GM23338 (cell line): ENCODE results near the gene BROX. TPM values are rescaled to one million over a fixed set of nuclear protein-coding genes. Genes with fewer than 3 reads are reported as not detected.

ENCODE experiments used
- ATAC-seq: fragments of 200-7000 bp; cut with Tn5 transposase; 3 replicates; pipeline ENCODE4 v1.9.1; 2020
- DNase-seq: peaks from one replicate; pipeline ENCODE4 v3.0.0-alpha.2; 2015; ENCODE audit warnings: low spot score
- H2AFZ ChIP-seq: fragments of 200-600 bp; sonication (generic); 2 replicates; pipeline ENCODE4 v1.8.0; 2016; ENCODE audit warnings: antibody characterized with exemption, mild to moderate bottlenecking, moderate library complexity
- H3F3A ChIP-seq: fragments of 200-600 bp; sonication (generic); replicated peaks from 2 replicates; pipeline ENCODE4 v1.8.0; 2017; ENCODE audit warnings: antibody characterized with exemption, mixed run types, low read depth
- H3K27ac ChIP-seq: fragments of 200-600 bp; sonication (generic); 2 replicates; pipeline ENCODE4 v1.6.1; 2016; ENCODE audit warnings: low read depth
- H3K27me3 ChIP-seq: fragments of 200-600 bp; sonication (generic); 2 replicates; pipeline ENCODE4 v1.8.0; 2016; ENCODE audit warnings: mild to moderate bottlenecking, mixed run types, moderate library complexity; ENCODE audit not compliant: insufficient read depth
- H3K36me3 ChIP-seq: fragments of 200-600 bp; sonication (generic); 2 replicates; pipeline ENCODE4 v1.8.0; 2016; ENCODE audit warnings: mild to moderate bottlenecking; ENCODE audit not compliant: insufficient read depth
- H3K4me1 ChIP-seq: fragments of 200-600 bp; sonication (generic); 2 replicates; pipeline ENCODE4 v1.8.0; 2016; ENCODE audit warnings: mild to moderate bottlenecking, moderate library complexity; ENCODE audit not compliant: insufficient read depth
- H3K4me2 ChIP-seq: fragments of 200-600 bp; sonication (generic); 2 replicates; pipeline ENCODE4 v1.7.1; 2017; ENCODE audit warnings: mixed run types
- H3K4me3 ChIP-seq: fragments of 200-600 bp; sonication (generic); 2 replicates; pipeline ENCODE4 v1.6.1; 2016; ENCODE audit warnings: mixed run types
- H3K79me2 ChIP-seq: fragments of 200-600 bp; sonication (generic); replicated peaks from 2 replicates; pipeline ENCODE4 v1.8.0; 2017; ENCODE audit warnings: mild to moderate bottlenecking; ENCODE audit not compliant: insufficient read depth
- H3K9me2 ChIP-seq: fragments of 200-600 bp; sonication (generic); 2 replicates; pipeline ENCODE4 v1.8.0; 2017; ENCODE audit not compliant: insufficient read depth
- H4K20me1 ChIP-seq: fragments of 200-600 bp; sonication (generic); replicated peaks from 2 replicates; pipeline ENCODE4 v1.8.0; 2017; ENCODE audit warnings: mild to moderate bottlenecking; ENCODE audit not compliant: insufficient read depth
- H3K27ac Mint-ChIP-seq: 2 replicates; pipeline ENCODE4 v1.8.0; 2020; ENCODE audit warnings: inconsistent platforms, mild to moderate bottlenecking, moderate library complexity, mixed read lengths
- H3K27me3 Mint-ChIP-seq: 3 replicates; pipeline ENCODE4 v1.8.0; 2022; ENCODE audit warnings: low read depth, mild to moderate bottlenecking, moderate library complexity, mixed read lengths, inconsistent platforms; ENCODE audit not compliant: insufficient read depth, poor library complexity
- H3K36me3 Mint-ChIP-seq: 3 replicates; pipeline ENCODE4 v1.8.0; 2021; ENCODE audit warnings: low read depth, mild to moderate bottlenecking, inconsistent platforms, moderate library complexity, mixed read lengths
- H3K4me1 Mint-ChIP-seq: 3 replicates; pipeline ENCODE4 v1.8.0; 2020; ENCODE audit warnings: mild to moderate bottlenecking, inconsistent platforms, mixed read lengths
- H3K4me3 Mint-ChIP-seq: 3 replicates; pipeline ENCODE4 v1.8.0; 2021; ENCODE audit warnings: moderate library complexity, mild to moderate bottlenecking, inconsistent platforms, mixed read lengths
- H3K9me3 Mint-ChIP-seq: 3 replicates; pipeline ENCODE4 v1.8.0; 2020; ENCODE audit warnings: moderate library complexity, mild to moderate bottlenecking, inconsistent platforms, mixed read lengths
- EZH2 ChIP-seq: fragments of 200-600 bp; sonication (generic); IDR thresholded peaks from one replicate; pipeline ENCODE4 v1.8.0; 2017; ENCODE audit warnings: antibody characterized with exemption, mild to moderate bottlenecking, low read depth; ENCODE audit not compliant: unreplicated experiment
- EZH2phosphoT487 ChIP-seq: fragments of 200-600 bp; sonication (generic); IDR thresholded peaks from one replicate; pipeline ENCODE4 v1.8.1; 2018; ENCODE audit warnings: antibody characterized with exemption; ENCODE audit not compliant: unreplicated experiment
- JUNB ChIP-seq: IDR thresholded peaks from one replicate; pipeline ENCODE4 v1.6.1; 2016; ENCODE audit warnings: antibody characterized with exemption; ENCODE audit not compliant: unreplicated experiment
- NANOG ChIP-seq: IDR thresholded peaks from 2 replicates; pipeline ENCODE4 v1.6.1; 2016; ENCODE audit warnings: antibody characterized with exemption, borderline replicate concordance
- POLR2AphosphoS5 ChIP-seq: IDR thresholded peaks from 2 replicates; pipeline ENCODE4 v1.6.1; 2016; ENCODE audit warnings: antibody characterized with exemption, low read depth
- STAT1 ChIP-seq: IDR thresholded peaks from one replicate; pipeline ENCODE4 v1.6.1; 2016; ENCODE audit warnings: antibody characterized with exemption; ENCODE audit not compliant: unreplicated experiment
- ZNF114 ChIP-seq: fragments of 250-450 bp; sonication (Bioruptor Pico); IDR thresholded peaks from 2 replicates; pipeline ENCODE4 v1.5.0; 2020; ENCODE audit warnings: mild to moderate bottlenecking, moderate library complexity
- ZNF331 ChIP-seq: fragments of 250-450 bp; sonication (Bioruptor Pico); IDR thresholded peaks from 2 replicates; pipeline ENCODE4 v1.5.0; 2020; ENCODE audit warnings: low read depth, mild to moderate bottlenecking, moderate library complexity
- polyA plus RNA-seq: library from polyadenylated mRNA; unstranded; fragments of >200 nt; fragmentation: Nextera tagmentation; extraction: Ambion mirVana; gene quantifications from 2 replicates; pipeline ENCODE4 v1.2.1, GENCODE V29; 2016
- total RNA-seq: library from RNA; depleted of rRNA; stranded (reverse); fragments of >200 nt; shearing (Covaris generic); gene quantifications from 2 replicates; pipeline ENCODE4 v1.2.3, GENCODE V29; 2014
- TF ChIP-seq, protein P1 (sequence below), 2 experiments: fragments of 200-600 bp in 1 of 2; sonication (generic) in 1 of 2; conservative IDR thresholded peaks; 2 replicates each; pipeline versions ENCODE4 v1.5.1 to v1.6.1; 2016 to 2017; ENCODE audit warnings: antibody characterized with exemption in 2 of 2, low read depth in 2 of 2, mild to moderate bottlenecking in 2 of 2, moderate library complexity in 1 of 2
- TF ChIP-seq, protein P2 (sequence below): fragments of 250-450 bp; sonication (Bioruptor Pico); IDR thresholded peaks from 2 replicates; pipeline ENCODE4 v1.5.0; 2020; ENCODE audit warnings: mild to moderate bottlenecking, moderate library complexity

BROX gene
- total and polyA plus RNA-seq, 2 experiments from 2014 or later = 26.5 to 32.3 TPM

DNA sequence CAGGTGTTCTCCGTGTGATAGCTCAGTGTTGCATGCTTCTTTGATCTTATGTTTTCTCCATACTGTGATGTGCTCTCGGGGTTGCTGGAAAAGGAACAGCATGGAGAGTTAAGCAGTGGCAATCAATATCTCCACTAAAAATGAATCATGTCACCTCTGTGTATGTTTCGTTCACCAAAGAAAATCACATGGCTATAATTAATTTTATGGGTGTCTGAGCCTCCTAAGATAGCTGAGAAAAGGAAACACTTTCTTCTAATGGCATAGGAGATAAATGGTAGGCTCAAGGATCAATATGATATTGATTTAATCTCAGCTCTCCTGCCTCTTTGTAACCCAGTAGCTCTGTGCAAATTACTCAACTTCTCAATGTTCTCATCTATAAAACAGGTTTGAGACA, 38.9 kb downstream of the BROX start:
- Mint-ChIP-seq H3K27me3 (peaks cover 4% of the 10 kb centered on the region), H3K27ac (no peak overlapping the region), H3K4me3 (no peak overlapping the region), H3K9me3 (no peaks in the 10 kb centered on the region), H3K4me1 (no peaks in the 10 kb centered on the region), H3K36me3 (no peaks in the 10 kb centered on the region)
- H3F3A ChIP-seq = no peaks in the 10 kb centered on the region
- H4K20me1 ChIP-seq = no peaks in the 10 kb centered on the region
- no peak for ATAC-seq
- no peak overlapping the region for H3K4me3 ChIP-seq
- H3K36me3 ChIP-seq = no peaks in the 10 kb centered on the region
- no peaks in the 10 kb centered on the region for H3K27me3 ChIP-seq
- no peak overlapping the region for H3K27ac ChIP-seq
- H3K4me2 ChIP-seq = no peak overlapping the region
- TF ChIP-seq JUNB = no peak
- TF ChIP-seq NANOG = no peak
- TF ChIP-seq, protein P1, sequence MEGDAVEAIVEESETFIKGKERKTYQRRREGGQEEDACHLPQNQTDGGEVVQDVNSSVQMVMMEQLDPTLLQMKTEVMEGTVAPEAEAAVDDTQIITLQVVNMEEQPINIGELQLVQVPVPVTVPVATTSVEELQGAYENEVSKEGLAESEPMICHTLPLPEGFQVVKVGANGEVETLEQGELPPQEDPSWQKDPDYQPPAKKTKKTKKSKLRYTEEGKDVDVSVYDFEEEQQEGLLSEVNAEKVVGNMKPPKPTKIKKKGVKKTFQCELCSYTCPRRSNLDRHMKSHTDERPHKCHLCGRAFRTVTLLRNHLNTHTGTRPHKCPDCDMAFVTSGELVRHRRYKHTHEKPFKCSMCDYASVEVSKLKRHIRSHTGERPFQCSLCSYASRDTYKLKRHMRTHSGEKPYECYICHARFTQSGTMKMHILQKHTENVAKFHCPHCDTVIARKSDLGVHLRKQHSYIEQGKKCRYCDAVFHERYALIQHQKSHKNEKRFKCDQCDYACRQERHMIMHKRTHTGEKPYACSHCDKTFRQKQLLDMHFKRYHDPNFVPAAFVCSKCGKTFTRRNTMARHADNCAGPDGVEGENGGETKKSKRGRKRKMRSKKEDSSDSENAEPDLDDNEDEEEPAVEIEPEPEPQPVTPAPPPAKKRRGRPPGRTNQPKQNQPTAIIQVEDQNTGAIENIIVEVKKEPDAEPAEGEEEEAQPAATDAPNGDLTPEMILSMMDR (conservative IDR thresholded peaks at IDR 0.05; ENCODE audit: low read depth in 2 of 2) = no peak
- no peaks in the 10 kb centered on the region for H3K79me2 ChIP-seq
- no peaks in the 10 kb centered on the region for H3K4me1 ChIP-seq
- H2AFZ ChIP-seq = no peak overlapping the region
- DNase-seq = no peak
- 0 out of 2 replicates have a peak, but pooled peaks cover 5% of the 10 kb centered on the region for H3K9me2 ChIP-seq

DNA sequence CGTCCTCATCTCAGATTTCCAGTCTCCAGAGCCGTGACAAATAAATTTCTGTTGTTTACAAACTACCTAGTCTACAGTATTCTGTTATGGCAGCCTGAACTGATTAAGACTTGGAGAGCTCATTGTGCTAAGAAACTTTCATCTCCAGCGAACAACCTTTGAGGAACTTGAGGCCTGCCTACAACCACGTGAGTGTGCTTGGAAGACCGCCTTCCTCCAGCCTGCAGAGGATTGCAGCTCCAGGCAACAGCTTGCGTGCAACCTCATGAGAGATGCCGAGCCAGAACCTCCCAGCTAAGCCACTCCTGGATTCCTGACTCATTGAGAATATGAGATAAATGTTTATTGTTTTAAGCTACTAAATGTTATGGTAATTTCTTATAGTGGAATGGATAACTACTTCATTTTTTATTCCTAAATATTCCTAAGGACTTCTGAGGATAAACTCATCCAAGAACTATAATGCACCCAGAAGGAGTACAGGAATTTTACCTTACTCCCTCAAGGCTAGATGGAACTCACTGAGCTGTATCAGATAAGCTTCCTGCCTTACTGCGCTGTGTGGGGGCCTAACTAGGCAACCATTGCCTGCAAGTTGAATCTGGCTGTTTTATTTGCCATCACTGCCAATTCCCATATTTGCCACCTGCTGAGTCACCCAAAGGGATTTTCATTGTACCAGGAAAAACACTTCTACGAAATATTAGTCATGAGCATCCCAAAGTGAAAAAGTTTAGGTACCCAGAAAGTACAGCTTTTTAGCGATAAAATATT, 42.2 kb downstream of the BROX start:
- Mint-ChIP-seq H3K9me3 (no peaks in the 10 kb centered on the region), H3K27ac (no peak overlapping the region), H3K4me1 (no peaks in the 10 kb centered on the region; the same call in 2 of the 3 replicates), H3K27me3 (peaks cover 5% of the 10 kb centered on the region), H3K36me3 (no peaks in the 10 kb centered on the region), H3K4me3 (no peak overlapping the region)
- H3K36me3 ChIP-seq = no peaks in the 10 kb centered on the region
- H3K4me1 ChIP-seq = no peaks in the 10 kb centered on the region
- no peak overlapping the region for H3K27ac ChIP-seq
- no peaks in the 10 kb centered on the region for H3K27me3 ChIP-seq
- H2AFZ ChIP-seq = no peak overlapping the region
- no peak overlapping the region for H3K4me2 ChIP-seq
- DNase-seq = no peak
- no peaks in the 10 kb centered on the region for H3K79me2 ChIP-seq
- H3K4me3 ChIP-seq = no peak overlapping the region
- H3K9me2 ChIP-seq = 0 out of 2 replicates have a peak, but pooled peaks cover 5% of the 10 kb centered on the region
- no peaks in the 10 kb centered on the region for H3F3A ChIP-seq
- ATAC-seq = no peak
- no peaks in the 10 kb centered on the region for H4K20me1 ChIP-seq
- no peak for TF ChIP-seq JUNB
- TF ChIP-seq EZH2 = no peak
- TF ChIP-seq POLR2AphosphoS5 = no peak
- no peak for TF ChIP-seq STAT1
- TF ChIP-seq, protein P1 (conservative IDR thresholded peaks at IDR 0.05; ENCODE audit: low read depth in 2 of 2) = no peak
- TF ChIP-seq EZH2phosphoT487 = no peak
- TF ChIP-seq ZNF114 (CRISPR knock-in tag) = no peak
- TF ChIP-seq, protein P2, sequence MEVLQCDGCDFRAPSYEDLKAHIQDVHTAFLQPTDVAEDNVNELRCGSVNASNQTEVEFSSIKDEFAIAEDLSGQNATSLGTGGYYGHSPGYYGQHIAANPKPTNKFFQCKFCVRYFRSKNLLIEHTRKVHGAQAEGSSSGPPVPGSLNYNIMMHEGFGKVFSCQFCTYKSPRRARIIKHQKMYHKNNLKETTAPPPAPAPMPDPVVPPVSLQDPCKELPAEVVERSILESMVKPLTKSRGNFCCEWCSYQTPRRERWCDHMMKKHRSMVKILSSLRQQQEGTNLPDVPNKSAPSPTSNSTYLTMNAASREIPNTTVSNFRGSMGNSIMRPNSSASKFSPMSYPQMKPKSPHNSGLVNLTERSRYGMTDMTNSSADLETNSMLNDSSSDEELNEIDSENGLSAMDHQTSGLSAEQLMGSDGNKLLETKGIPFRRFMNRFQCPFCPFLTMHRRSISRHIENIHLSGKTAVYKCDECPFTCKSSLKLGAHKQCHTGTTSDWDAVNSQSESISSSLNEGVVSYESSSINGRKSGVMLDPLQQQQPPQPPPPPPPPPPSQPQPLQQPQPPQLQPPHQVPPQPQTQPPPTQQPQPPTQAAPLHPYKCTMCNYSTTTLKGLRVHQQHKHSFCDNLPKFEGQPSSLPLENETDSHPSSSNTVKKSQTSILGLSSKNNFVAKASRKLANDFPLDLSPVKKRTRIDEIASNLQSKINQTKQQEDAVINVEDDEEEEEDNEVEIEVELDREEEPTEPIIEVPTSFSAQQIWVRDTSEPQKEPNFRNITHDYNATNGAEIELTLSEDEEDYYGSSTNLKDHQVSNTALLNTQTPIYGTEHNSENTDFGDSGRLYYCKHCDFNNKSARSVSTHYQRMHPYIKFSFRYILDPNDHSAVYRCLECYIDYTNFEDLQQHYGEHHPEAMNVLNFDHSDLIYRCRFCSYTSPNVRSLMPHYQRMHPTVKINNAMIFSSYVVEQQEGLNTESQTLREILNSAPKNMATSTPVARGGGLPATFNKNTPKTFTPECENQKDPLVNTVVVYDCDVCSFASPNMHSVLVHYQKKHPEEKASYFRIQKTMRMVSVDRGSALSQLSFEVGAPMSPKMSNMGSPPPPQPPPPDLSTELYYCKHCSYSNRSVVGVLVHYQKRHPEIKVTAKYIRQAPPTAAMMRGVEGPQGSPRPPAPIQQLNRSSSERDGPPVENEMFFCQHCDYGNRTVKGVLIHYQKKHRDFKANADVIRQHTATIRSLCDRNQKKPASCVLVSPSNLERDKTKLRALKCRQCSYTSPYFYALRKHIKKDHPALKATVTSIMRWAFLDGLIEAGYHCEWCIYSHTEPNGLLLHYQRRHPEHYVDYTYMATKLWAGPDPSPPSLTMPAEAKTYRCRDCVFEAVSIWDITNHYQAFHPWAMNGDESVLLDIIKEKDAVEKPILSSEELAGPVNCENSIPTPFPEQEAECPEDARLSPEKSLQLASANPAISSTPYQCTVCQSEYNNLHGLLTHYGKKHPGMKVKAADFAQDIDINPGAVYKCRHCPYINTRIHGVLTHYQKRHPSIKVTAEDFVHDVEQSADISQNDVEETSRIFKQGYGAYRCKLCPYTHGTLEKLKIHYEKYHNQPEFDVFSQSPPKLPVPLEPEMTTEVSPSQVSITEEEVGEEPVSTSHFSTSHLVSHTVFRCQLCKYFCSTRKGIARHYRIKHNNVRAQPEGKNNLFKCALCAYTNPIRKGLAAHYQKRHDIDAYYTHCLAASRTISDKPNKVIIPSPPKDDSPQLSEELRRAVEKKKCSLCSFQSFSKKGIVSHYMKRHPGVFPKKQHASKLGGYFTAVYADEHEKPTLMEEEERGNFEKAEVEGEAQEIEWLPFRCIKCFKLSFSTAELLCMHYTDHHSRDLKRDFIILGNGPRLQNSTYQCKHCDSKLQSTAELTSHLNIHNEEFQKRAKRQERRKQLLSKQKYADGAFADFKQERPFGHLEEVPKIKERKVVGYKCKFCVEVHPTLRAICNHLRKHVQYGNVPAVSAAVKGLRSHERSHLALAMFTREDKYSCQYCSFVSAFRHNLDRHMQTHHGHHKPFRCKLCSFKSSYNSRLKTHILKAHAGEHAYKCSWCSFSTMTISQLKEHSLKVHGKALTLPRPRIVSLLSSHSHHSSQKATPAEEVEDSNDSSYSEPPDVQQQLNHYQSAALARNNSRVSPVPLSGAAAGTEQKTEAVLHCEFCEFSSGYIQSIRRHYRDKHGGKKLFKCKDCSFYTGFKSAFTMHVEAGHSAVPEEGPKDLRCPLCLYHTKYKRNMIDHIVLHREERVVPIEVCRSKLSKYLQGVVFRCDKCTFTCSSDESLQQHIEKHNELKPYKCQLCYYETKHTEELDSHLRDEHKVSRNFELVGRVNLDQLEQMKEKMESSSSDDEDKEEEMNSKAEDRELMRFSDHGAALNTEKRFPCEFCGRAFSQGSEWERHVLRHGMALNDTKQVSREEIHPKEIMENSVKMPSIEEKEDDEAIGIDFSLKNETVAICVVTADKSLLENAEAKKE (CRISPR knock-in tag) = no peak
- TF ChIP-seq ZNF331 (CRISPR knock-in tag) = no peak
- TF ChIP-seq NANOG = no peak
